SU-DHL-6 (cell line): ENCODE data around the gene BZW1.
"Not testable (repeated sequence)": the region's sequence is repeated elsewhere in the genome, so short reads cannot be mapped to it uniquely, and the experiment has no call there.

Experiments
- H2AFZ ChIP-seq: fragments of 200-600 bp; sonication (generic); 2 replicates; pipeline ENCODE4 v1.6.1; 2014; ENCODE audit warnings: low read depth, mild to moderate bottlenecking, moderate library complexity, mixed read lengths, antibody characterized with exemption, low read length; ENCODE audit not compliant: severe bottlenecking
- H3F3A ChIP-seq: fragments of 200-600 bp; shearing (Covaris generic); 2 replicates; pipeline ENCODE4 v1.6.0; 2016; ENCODE audit warnings: antibody characterized with exemption, mild to moderate bottlenecking; ENCODE audit not compliant: insufficient read depth
- H3K27ac ChIP-seq: fragments of 200-600 bp; sonication (generic); 2 replicates; pipeline ENCODE4 v1.5.1; 2016; ENCODE audit warnings: low read depth, mild to moderate bottlenecking, low read length, moderate library complexity, mixed read lengths
- H3K27me3 ChIP-seq: fragments of 200-600 bp; sonication (generic), shearing (Covaris generic); 2 replicates; pipeline ENCODE4 v1.6.0; 2014; ENCODE audit warnings: mild to moderate bottlenecking, low read length
- H3K36me3 ChIP-seq: fragments of 200-600 bp; sonication (generic); 2 replicates; pipeline ENCODE4 v1.6.1; 2014; ENCODE audit warnings: mild to moderate bottlenecking, low read length, mixed read lengths
- H3K4me2 ChIP-seq: fragments of 300-600, 200-600 bp; shearing (Covaris generic), sonication (generic); 2 replicates; pipeline ENCODE4 v1.6.0; 2014; ENCODE audit warnings: low read length, low read depth, mild to moderate bottlenecking; ENCODE audit not compliant: poor library complexity, severe bottlenecking
- H3K4me3 ChIP-seq: fragments of 200-600 bp; sonication (generic); 2 replicates; pipeline ENCODE4 v1.5.1; 2014; ENCODE audit warnings: antibody characterized with exemption, low read length, mild to moderate bottlenecking, mixed read lengths; ENCODE audit not compliant: insufficient read depth, poor library complexity, severe bottlenecking
- H3K79me2 ChIP-seq: fragments of 200-600 bp; sonication (generic); 2 replicates; pipeline ENCODE4 v1.6.1; 2014; ENCODE audit warnings: mild to moderate bottlenecking, low read length, moderate library complexity; ENCODE audit not compliant: insufficient read depth
- H3K9ac ChIP-seq: fragments of 200-600 bp; sonication (generic); 2 replicates; pipeline ENCODE4 v1.7.0; 2014; ENCODE audit warnings: mild to moderate bottlenecking, low read length
- H3K9me2 ChIP-seq: fragments of 200-600 bp; sonication (generic); replicated peaks from 2 replicates; pipeline ENCODE4 v1.6.1; 2014; ENCODE audit warnings: low read length; ENCODE audit not compliant: insufficient read depth
- H3K9me3 ChIP-seq: fragments of 200-600 bp; sonication (generic); 2 replicates; pipeline ENCODE4 v1.6.1; 2014; ENCODE audit warnings: low read length, mixed read lengths; ENCODE audit not compliant: insufficient read depth
- H4K20me1 ChIP-seq: fragments of 200-600 bp; sonication (generic); 2 replicates; pipeline ENCODE4 v1.6.1; 2014; ENCODE audit warnings: low read depth, mild to moderate bottlenecking, antibody characterized with exemption, low read length, moderate library complexity, mixed read lengths
- CTCF ChIP-seq: fragments of 200-600 bp; sonication (generic); IDR thresholded peaks from one replicate; pipeline ENCODE4 v1.5.1; 2017; ENCODE audit warnings: antibody characterized with exemption, mild to moderate bottlenecking, low read length, moderate library complexity; ENCODE audit not compliant: insufficient read depth, poor library complexity, severe bottlenecking
- EZH2phosphoT487 ChIP-seq: fragments of 200-600 bp; sonication (generic), shearing (Covaris generic); conservative IDR thresholded peaks from 2 replicates; pipeline ENCODE4 v1.6.1; 2018; ENCODE audit warnings: mild to moderate bottlenecking, antibody characterized with exemption, low read length, moderate library complexity, mixed read lengths

BZW1 gene

GRCh38 chr2:200814917-200815316 is 3.2 kb downstream of the BZW1 start:
- no peaks in the 10 kb centered on the region for H3K9me2 ChIP-seq
- TF ChIP-seq EZH2phosphoT487 (no peak), CTCF (no peak)
- H3K4me3 ChIP-seq = no peak overlapping the region
- H3K79me2 ChIP-seq = peaks cover 38% of the 10 kb centered on the region
- no peaks in the 10 kb centered on the region for H3K9me3 ChIP-seq
- H3F3A ChIP-seq = peaks cover 3% of the 10 kb centered on the region; the same call in 1 of the 2 replicates
- peaks cover 18% of the 10 kb centered on the region for H4K20me1 ChIP-seq
- peaks cover 63% of the 10 kb centered on the region for H3K36me3 ChIP-seq
- H3K4me2 ChIP-seq = no peak overlapping the region
- no peak overlapping the region for H3K9ac ChIP-seq
- no peaks in the 10 kb centered on the region for H3K27me3 ChIP-seq
- H2AFZ ChIP-seq = no peak overlapping the region
- H3K27ac ChIP-seq = no peak overlapping the region

GRCh38 chr2:200818732-200819131 is 7.0 kb downstream of the BZW1 start:
- H3F3A ChIP-seq, H3K9me3 ChIP-seq, H3K27me3 ChIP-seq, H4K20me1 ChIP-seq, H2AFZ ChIP-seq, H3K4me2 ChIP-seq, H3K4me3 ChIP-seq, H3K27ac ChIP-seq, H3K9ac ChIP-seq, H3K9me2 ChIP-seq: not testable (repeated sequence)
- peaks cover 18% of the 10 kb centered on the region for H3K79me2 ChIP-seq
- peaks cover 76% of the 10 kb centered on the region for H3K36me3 ChIP-seq

- peaks cover 8% of the 10 kb centered on the region; the same call in 1 of the 2 replicates for H3F3A ChIP-seq
- no peaks in the 10 kb centered on the region for H3K9me3 ChIP-seq
- H3K27ac ChIP-seq = no peak overlapping the region
- no peak overlapping the region for H3K4me2 ChIP-seq
- no peaks in the 10 kb centered on the region for H3K27me3 ChIP-seq
- no peaks in the 10 kb centered on the region for H4K20me1 ChIP-seq
- H2AFZ ChIP-seq = no peak overlapping the region
- peaks cover 4% of the 10 kb centered on the region; the same call in 1 of the 2 replicates for H3K79me2 ChIP-seq
- no peak overlapping the region for H3K4me3 ChIP-seq
- TF ChIP-seq EZH2phosphoT487 (no peak), CTCF (no peak)
- H3K9me2 ChIP-seq = no peaks in the 10 kb centered on the region
- no peak overlapping the region for H3K9ac ChIP-seq
- H3K36me3 ChIP-seq = peaks cover 61% of the 10 kb centered on the region
These were observed 9.0 kb downstream of the BZW1 start for GRCh38 chr2:200820573-200821234.

GRCh38 chr2:200821686-200822245 is 10.1 kb downstream of the BZW1 start:
- Histone ChIP-seq H3K4me2 (no peak overlapping the region), H3K36me3 (peaks cover 52% of the 10 kb centered on the region)

More at GRCh38 chr2:200821686-200822245, 10.1 kb downstream of the BZW1 start:
- Histone ChIP-seq H3K27me3 (no peaks in the 10 kb centered on the region), H3F3A (peaks cover 8% of the 10 kb centered on the region; the same call in 1 of the 2 replicates), H3K9ac (no peak overlapping the region), H3K9me3 (no peaks in the 10 kb centered on the region), H3K4me3 (no peak overlapping the region), H3K79me2 (peaks cover 2% of the 10 kb centered on the region; the same call in 1 of the 2 replicates), H2AFZ (no peak overlapping the region), H4K20me1 (no peaks in the 10 kb centered on the region), H3K9me2 (no peaks in the 10 kb centered on the region), H3K27ac (no peak overlapping the region)
- TF ChIP-seq CTCF (no peak), EZH2phosphoT487 (no peak)
